SIG-M5 (cell line): ENCODE measurements around the gene UFD1.

Source experiments
- DNase-seq: peaks from one replicate; lab custom pipeline; 2025; lab: John Stamatoyannopoulos, UW

Gene UFD1

GRCh38 chr22:19478901-19479354, at the start of gene UFD1:
Gene UFD1 (minus strand): TSS chr22:19479193. CDS start chr22:19479085, 108 bp downstream.
- no peak for DNase-seq

DNA sequence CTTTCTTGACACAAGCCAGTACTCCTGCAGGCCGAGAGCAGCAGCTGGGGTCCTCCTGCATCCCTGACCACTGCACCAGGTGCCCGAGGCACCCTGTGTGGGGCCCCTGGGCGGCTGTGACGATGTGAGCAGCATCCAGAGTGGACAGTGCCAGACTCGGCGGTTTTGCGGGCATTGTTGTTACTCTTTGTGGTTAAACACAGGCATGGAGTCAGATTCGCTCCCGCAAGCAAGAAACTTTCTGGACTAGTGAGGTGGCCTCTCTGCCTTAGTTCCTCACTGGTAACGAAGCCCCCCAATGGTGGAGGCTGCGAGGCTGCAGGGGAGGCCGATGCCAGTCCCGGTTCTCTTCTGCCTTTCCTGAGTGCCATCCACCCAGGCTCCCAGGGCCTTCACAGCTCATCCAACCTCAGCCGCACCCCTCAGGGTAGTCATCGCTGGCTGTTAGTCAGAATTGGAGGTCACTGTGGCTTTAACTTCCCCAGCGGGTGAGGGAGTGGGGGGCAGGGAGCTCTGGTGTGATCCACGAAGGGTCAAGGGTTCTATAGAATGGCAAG, 48.9 kb upstream of the UFD1 start:
- DNase-seq, result no peak

- no peak for DNase-seq
Measured at GRCh38 chr22:19527321-19527721, 48.3 kb upstream of the UFD1 start.

GRCh38 chr22:19526702-19527111, 47.7 kb upstream of the UFD1 start:
- DNase-seq, result no peak

- DNase-seq, result no peak
Measured at GRCh38 chr22:19526076-19526701, 47.2 kb upstream of the UFD1 start.

GRCh38 chr22:19525666-19526065, 46.7 kb upstream of the UFD1 start:
- no peak for DNase-seq

DNA sequence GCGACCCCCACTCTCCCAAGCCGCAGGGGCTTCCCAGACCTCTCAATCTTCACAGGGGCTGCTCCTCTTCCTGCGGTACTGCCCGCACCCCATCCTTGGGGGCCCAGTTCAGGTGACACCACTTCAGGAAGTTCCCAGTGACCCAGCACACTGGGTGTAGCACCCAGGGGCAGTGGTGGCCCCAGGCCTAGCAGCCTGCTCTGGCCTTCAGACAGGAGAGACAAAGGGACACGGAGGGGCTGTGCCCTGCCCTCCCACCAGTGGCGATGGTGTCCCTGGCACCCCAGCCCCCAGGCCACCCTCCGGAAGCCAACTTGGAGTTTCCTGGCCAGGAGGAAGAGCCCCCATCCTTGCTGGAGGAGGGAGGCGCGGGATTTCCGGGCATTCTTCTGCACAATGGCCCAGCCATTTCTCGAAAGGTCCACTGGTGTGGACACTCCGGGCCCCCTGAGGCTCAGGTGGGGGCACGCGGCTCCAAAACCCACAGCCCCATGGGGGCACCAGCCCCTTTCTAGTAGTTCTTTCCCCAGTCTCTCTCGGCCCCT, 46.2 kb upstream of the UFD1 start:
- DNase-seq, result no peak

GRCh38 chr22:19524170-19525115, 45.5 kb upstream of the UFD1 start, which contains the start of gene CLDN5:
Gene CLDN5 (minus strand): TSS chr22:19524410. CDS start chr22:19524255, 155 bp downstream.
- no peak for DNase-seq

DNA sequence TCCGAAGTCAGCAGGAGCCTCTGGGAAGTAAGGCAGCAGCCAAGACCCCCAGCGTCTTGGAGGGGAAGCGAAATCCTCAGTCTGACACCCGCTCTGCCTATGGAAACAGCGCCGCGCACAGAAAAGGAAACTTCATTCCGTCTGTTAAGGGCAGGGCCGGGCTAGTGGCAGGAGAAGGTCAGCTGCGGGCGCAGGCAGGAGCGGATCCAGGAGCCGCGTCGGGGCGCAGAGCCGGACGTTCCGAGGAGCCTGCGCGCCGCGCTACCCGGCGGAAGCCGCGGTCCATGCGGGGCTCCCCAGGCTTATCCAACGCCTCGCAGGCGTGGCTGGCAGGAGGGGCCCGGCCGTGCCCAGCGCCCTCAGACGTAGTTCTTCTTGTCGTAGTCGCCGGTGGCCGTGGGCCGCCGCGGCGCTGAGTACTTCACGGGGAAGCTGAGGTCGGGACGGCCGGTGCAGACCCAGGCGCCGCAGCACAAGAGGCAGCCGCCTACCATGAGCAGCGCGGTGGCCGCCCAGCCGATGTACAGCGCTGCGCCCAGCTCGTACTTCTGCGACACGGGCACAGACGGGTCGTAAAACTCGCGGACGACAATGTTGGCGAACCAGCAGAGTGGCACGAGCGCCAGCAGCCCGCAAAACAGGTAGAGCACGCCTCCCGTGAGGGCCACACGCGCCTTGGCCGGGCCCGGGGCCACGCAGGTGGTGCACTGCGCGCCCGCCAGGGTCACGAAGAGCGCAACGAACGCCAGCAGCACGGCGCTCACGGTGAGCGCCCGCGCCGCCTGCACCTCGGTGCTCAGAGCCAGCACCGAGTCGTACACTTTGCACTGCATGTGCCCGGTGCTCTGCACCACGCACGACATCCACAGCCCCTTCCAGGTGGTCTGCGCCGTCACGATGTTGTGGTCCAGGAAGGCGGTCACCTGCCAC, 44.5 kb upstream of the UFD1 start:
- no peak for DNase-seq

- DNase-seq, result no peak
Measured at GRCh38 chr22:19522881-19523239, 43.9 kb upstream of the UFD1 start.

DNA sequence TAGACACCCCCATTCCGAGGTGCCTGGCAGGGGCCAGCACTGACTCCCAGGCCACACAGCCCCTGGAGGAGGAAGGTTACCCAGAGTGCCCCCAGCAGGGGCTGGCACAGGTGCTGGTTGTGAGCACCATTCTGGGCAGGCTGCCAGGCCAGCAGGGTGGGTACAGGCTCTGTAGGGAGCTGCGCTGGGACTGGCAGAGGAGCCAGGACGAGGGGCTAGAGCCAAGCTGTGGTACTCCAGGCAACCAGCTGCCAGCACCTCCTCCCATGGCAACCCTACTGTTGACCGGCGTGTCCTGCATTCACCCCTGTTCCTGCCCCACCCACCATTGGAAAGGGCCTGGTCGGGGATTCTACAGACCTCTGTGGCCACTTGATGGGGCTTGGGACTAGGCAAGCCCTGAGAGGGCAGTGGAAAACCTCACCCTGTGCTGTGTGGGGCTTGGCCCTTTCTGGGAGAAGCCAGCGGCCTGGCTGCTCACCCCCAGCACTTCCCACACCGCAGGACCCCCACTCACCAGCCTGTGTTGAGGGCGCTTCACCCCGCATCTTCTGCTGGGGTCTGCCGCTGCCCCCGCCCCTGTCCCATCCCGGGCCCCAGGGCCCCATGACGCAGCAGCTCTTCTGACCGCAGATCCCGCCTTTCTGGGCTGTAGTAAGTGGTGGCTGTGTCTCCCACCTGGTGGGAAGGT, 43.3 kb upstream of the UFD1 start:
- no peak for DNase-seq

GRCh38 chr22:19520566-19521305, 41.7 kb upstream of the UFD1 start:
- no peak for DNase-seq

GRCh38 chr22:19520007-19520406, 41.0 kb upstream of the UFD1 start:
- DNase-seq, result no peak

DNA sequence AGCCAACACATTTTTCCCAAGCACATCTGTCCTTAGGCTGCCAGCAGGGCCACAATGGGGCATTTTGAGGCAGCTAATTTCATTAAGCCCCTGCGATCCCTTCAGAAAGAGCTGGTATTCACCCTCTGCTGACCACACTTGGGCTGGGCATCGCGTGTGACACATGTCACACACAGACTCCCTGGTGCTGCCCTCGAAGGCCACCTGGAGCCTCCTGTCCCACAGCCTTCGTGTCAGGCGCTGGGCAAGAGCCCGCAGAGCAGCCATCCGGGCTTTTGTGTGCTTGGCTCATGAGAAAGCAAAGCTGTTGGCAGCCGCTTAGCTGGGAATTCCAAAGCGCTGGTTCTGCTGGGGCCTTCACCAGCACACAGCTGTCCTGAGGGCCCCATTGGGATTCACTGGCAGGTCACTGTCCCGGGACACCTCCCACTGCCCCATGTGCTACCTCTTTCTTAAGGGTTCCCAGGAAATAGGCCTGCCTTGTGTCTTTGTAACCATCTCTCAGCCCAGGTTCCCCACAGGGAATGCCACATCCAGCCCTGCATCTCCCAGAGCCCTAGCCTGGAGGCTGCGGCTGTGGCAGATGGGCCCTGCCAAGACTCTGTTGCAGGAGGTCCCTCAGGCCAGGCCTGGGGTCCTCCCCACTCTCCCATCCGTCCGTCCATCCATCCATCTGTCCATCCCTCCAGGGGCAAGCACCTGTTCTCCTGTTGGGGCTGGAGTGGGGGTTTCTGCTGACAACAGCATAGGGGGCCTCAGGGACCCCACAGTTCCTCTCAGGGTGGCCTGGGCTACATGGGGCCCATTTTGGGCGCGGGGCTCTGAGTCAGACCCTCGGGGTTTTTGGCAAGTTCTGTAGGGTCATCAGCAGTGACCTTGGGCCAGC, 40.3 kb upstream of the UFD1 start:
- DNase-seq, result no peak

DNA sequence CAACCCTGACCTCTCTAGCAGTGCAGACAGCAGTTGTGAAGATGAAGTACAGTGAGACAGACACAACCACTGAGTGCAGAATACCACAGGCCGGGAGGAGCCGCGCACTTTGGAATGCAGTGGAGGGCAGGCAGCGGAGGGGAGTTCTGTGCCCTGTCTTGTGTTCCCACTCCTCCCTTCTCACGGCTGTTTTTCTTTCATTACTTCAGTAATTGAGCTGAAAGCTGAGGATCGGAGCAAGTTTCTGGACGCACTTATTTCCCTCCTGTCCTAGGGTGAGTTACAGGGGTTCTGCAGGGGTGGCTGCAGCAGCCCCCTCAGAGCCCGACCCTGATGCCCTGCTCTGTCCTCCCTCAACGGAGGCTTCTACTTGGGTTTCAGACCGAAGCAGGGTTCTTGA, 39.6 kb upstream of the UFD1 start:
- DNase-seq, result no peak

GRCh38 chr22:19517919-19518611, 39.1 kb upstream of the UFD1 start:
- no peak for DNase-seq

DNA sequence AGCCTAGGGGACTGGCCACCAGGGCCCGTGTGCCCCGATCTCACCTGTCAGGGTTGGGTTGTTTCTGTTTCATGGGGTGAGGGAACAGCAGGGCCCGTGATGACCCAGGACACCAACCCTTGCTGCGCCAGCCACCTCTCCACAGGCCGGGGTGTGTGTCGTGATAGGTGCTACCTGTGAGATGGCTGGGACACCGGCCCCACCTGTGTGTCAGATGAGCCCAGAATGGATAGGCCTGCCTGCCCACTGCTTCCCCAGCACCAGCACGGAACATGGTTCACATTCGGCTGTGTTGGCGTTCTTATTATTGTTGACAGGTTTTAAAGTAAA, 38.1 kb upstream of the UFD1 start:
- no peak for DNase-seq

DNA sequence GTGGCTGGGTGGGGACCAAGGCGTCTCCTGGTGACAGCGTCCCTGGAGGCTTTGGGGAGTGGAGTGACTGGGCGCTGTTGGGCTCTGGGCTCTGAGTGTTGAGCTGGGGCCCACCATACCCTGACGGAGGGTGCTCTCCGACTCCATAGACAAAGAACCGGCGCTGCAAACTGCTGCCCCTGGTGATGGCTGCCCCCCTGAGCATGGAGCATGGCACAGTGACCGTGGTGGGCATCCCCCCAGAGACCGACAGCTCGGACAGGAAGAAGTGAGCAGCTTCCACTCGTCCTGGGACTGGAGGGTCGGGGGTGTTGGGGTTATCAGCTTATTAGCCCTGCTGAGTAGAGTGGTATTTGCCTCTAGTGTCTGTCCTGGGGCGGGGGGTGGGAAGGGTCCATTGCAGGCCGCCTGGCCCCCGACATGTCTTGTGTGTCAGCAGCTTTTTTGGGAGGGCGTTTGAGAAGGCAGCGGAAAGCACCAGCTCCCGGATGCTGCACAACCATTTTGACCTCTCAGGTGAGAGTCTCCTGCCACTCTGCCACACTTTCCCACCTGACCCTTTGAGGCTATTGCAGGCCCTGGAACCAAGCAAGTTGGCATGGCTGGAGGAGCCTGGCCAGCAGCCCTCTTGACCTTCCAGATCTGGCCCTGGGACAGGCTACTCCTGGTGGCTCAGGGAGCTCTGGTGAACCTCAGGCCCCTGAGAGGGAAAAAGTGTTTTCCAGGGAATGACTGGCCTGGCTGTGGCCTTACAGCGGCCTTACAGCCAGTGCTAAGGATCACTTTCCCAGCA, 37.6 kb upstream of the UFD1 start:
- DNase-seq, result no peak
